ENCODE data around the gene ATP6V0A1.
"Not testable (repeated sequence)": the region's sequence is repeated elsewhere in the genome, so short reads cannot be mapped to it uniquely, and the experiment has no call there.

The ATP6V0A1 gene

DNA sequence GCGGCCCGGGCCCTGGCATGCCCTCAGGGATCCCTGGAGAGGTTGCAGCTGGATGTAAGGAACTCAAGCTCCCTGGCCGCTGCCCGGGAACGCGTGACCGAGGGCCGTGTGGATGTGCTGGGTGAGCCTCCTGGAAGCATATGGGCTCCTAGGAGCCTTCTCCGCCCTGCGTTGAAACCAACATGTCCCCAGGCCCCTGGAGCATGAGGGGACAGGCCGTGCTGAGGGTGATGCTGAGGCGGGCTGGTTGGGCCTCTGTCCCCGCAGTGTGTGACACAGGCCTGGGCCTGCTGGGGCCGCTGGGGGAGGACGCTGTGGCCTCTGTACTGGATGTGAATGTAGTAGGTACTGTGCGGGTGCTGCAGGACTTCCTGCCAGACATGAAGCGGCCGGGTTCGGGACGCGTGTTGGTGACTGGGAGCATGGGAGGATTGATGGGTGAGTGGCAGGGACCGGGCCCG, 88.4 kb downstream of the ATP6V0A1 start:
- no peak overlapping the region for H3K4me3 ChIP-seq (replicated peaks; ENCODE audit: low read depth, low read length)
- TF ChIP-seq, protein P1, sequence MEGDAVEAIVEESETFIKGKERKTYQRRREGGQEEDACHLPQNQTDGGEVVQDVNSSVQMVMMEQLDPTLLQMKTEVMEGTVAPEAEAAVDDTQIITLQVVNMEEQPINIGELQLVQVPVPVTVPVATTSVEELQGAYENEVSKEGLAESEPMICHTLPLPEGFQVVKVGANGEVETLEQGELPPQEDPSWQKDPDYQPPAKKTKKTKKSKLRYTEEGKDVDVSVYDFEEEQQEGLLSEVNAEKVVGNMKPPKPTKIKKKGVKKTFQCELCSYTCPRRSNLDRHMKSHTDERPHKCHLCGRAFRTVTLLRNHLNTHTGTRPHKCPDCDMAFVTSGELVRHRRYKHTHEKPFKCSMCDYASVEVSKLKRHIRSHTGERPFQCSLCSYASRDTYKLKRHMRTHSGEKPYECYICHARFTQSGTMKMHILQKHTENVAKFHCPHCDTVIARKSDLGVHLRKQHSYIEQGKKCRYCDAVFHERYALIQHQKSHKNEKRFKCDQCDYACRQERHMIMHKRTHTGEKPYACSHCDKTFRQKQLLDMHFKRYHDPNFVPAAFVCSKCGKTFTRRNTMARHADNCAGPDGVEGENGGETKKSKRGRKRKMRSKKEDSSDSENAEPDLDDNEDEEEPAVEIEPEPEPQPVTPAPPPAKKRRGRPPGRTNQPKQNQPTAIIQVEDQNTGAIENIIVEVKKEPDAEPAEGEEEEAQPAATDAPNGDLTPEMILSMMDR (IDR thresholded peaks at IDR 0.05; ENCODE audit: low read depth, low read length, missing control alignments): no peak
- DNase-seq (ENCODE audit: extremely low read depth, low read depth): no peak

DNA sequence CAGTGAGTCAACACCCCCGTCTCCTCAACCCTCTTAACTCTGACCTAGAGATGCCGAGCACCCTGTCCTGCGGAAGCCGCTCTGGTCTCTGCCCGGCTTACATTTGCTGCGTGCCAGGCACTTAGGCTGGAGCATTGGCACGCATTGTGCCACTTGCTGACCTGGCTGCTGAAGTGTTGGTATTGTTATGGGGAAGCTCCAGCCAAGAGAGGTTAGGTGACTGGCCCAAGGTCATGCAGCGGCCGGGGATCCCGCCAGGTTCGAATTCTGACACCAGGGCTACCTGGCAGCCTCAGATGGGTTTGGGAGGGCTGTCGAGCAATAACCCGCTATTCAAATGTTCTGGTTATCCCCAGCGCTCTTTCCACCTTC, 89.0 kb downstream of the ATP6V0A1 start:
- TF ChIP-seq, protein P1 (IDR thresholded peaks at IDR 0.05; ENCODE audit: low read depth, low read length, missing control alignments): no peak
- no peak for DNase-seq (ENCODE audit: extremely low read depth, low read depth)
- H3K4me3 ChIP-seq (replicated peaks; ENCODE audit: low read depth, low read length): no peak overlapping the region

DNA sequence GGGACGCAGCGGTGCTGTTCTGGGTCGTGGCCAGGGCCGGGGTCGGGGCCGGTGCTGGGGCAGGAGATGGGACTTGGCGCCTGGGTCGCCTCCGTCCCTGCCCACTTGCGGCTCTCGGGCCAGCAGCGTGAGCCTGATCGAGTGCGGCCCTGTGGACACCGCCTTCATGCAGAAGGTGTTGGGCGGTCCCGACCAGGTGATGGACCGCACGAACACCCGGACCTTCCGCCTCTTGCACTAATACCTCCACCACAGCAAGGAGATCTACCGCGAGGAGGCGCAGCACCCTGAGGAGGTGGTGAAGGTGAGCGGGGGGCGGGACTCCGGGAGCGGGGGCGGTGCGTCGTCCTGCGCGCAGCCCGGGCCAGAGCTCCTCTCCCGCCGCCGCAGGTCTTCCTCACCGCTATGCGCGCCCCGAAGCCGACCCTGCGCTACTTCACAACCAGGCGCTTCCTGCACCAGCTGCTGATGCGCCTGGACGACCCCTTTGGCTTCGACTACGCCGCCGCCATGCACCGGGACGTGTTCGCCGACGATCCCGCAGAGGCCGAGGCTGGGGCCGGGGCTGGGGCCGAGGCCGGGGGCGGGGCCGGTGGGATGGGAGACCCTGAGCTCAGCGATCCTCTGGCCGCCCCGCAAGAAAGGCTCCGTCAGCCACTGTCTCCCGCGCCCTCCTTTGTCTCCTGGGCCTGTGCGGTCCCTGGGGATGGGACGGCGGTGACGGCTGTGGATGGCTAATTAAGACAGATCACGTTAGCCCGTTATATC, 89.6 kb downstream of the ATP6V0A1 start:
- peak overlapping the region; percentile 23 for H3K4me3 ChIP-seq (replicated peaks; ENCODE audit: low read depth, low read length)
- TF ChIP-seq, protein P1 (IDR thresholded peaks at IDR 0.05; ENCODE audit: low read depth, low read length, missing control alignments): peak; percentile 45
- DNase-seq (ENCODE audit: extremely low read depth, low read depth): no peak

DNA sequence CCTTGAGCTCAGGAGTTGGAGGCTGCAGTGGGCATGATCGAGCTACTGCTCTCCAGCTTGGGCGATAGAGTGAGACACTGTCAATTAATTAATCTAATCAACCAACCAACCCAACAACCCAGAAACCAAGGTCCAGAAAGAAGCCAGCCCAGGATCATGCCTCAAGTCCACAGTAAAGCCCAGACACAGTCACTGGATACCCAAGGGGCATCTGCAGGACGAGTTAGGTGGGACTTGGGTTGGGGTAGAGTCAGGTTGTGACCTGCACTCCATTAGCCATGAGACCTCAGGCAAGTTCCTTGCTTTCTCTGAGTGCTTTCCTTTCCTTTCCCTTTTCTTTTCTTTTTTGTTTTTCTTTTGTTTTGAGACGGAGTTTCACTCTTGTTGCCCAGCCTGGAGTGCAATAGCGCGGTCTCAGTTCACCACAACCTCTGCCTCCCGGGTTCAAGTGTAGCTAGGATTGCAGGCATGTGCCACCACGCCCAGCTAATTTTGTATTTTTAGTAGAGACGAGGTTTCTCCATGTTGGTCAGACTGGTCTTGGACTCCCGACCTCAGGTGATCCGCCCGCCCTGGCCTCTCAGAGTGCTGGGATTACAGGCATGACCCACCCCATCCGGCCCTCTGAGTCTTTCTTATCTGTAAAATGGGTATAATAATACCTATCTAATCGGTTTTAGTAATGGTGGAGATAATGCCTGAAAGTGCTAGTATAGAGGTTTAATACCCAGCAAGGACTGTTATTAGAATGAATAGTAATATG, 90.5 kb downstream of the ATP6V0A1 start:
- H3K4me3 ChIP-seq (replicated peaks; ENCODE audit: low read depth, low read length): no peak overlapping the region
- no peak for DNase-seq (ENCODE audit: extremely low read depth, low read depth)

DNA sequence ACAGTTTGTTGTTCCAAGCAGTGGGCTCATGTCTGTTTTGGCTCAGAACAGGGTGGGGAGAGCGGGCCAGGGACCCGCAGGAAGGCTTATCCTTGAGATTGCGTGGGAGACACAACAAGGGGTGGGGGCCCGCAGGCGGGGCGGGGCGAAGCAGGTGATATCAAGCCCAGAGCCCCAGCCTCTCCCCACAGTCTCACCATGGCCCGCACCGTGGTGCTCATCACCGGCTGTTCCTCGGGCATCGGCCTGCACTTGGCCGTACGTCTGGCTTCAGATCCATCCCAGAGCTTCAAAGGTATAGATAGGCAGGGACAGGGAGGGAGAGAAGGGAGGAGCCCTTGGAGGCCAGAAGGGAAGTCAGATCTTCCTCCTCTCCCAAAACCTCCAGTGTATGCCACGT, 94.1 kb downstream of the ATP6V0A1 start, which contains the start of gene HSD17B1:
HSD17B1 (plus strand) TSS at position 188 of the 400 bp plus-strand sequence; CDS start at position 199, 11 bp downstream.
- peak within 1 kb of the TSS; percentile 72 for H3K4me3 ChIP-seq (replicated peaks; ENCODE audit: low read depth, low read length)
- DNase-seq (ENCODE audit: extremely low read depth, low read depth): not testable (repeated sequence)

More for the DNA sequence above, 90.5 kb downstream of the ATP6V0A1 start:
- TF ChIP-seq, protein P1 (IDR thresholded peaks at IDR 0.05; ENCODE audit: low read depth, low read length, missing control alignments): no peak

DNA sequence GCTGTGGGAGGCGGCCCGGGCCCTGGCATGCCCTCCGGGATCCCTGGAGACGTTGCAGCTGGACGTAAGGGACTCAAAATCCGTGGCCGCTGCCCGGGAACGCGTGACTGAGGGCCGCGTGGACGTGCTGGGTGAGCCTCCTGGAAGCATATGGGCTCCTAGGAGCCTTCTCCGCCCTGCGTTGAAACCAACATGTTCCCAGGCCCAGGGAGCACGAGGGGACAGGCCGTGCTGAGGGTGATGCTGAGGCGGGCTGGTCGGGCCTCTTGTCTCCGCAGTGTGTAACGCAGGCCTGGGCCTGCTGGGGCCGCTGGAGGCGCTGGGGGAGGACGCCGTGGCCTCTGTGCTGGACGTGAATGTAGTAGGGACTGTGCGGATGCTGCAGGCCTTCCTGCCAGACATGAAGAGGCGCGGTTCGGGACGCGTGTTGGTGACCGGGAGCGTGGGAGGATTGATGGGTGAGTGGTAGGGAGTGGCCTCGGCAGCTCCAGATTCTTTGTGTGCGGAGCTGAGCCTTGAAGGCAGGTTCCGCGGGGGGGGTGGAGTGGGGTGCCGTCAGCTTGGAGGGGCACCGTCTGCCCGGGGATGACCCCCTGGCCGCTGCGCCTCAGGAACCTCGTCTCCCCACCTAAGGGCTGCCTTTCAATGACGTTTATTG, 94.6 kb downstream of the ATP6V0A1 start:
- TF ChIP-seq, protein P1 (IDR thresholded peaks at IDR 0.05; ENCODE audit: low read depth, low read length, missing control alignments): no peak
- H3K4me3 ChIP-seq (replicated peaks; ENCODE audit: low read depth, low read length): peak overlapping the region; percentile 72
- DNase-seq (ENCODE audit: extremely low read depth, low read depth): no peak

DNA sequence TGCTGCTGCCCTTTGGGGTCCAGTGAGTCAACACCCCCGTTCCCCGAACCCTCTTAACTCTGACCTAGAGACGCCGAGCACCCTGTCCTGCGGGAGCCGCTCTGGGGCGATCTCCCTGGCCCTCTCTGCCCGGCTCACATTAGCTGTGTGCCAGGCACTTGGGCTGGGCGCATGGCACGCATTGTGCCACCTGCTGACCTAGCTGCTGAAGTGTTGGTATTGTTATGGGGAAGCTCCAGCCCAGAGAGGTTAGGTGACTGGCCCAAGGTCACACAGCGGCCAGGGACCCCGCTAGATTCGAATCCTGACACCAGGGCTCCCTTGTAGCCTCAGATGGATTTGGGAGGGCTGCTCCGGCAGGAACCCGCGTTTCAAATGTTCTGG, 95.2 kb downstream of the ATP6V0A1 start:
- TF ChIP-seq, protein P1 (IDR thresholded peaks at IDR 0.05; ENCODE audit: low read depth, low read length, missing control alignments): no peak
- no peak for DNase-seq (ENCODE audit: extremely low read depth, low read depth)
- peak overlapping the region; percentile 72 for H3K4me3 ChIP-seq (replicated peaks; ENCODE audit: low read depth, low read length)
